ENCODE results near the gene ROR2. TPM values are rescaled to one million over a fixed set of nuclear protein-coding genes. Genes with fewer than 3 reads are reported as not detected.

Gene ROR2
- total RNA-seq, 6 experiments from 2014 or later = 0.09 TPM; not detected in 5

GRCh38 chr9:91825866-91826265 is 124.2 kb downstream of the ROR2 start:
- TF ChIP-seq CTCF (IDR thresholded peaks at IDR 0.05) = no peak
- Mint-ChIP-seq H3K27me3 (ENCODE audit: insufficient read depth) (peaks cover 41% of the 10 kb centered on the region), H3K36me3 (ENCODE audit: low read depth) (no peaks in the 10 kb centered on the region), H3K4me1 (ENCODE audit: low read depth) (no peaks in the 10 kb centered on the region), H3K4me3 (no peak overlapping the region), H3K9me3 (no peaks in the 10 kb centered on the region), H3K27ac (no peak overlapping the region)
- no peak for DNase-seq

GRCh38 chr9:91825422-91825821 is 124.6 kb downstream of the ROR2 start:
- TF ChIP-seq CTCF (IDR thresholded peaks at IDR 0.05) = no peak
- no peak overlapping the region for H3K27ac Mint-ChIP-seq
- no peak for DNase-seq

GRCh38 chr9:91824601-91825305 is 125.3 kb downstream of the ROR2 start:
- Mint-ChIP-seq H3K4me1 (ENCODE audit: low read depth) (no peaks in the 10 kb centered on the region), H3K27me3 (ENCODE audit: insufficient read depth) (peaks cover 34% of the 10 kb centered on the region), H3K4me3 (no peak overlapping the region), H3K9me3 (no peaks in the 10 kb centered on the region), H3K27ac (no peak overlapping the region), H3K36me3 (ENCODE audit: low read depth) (no peaks in the 10 kb centered on the region)
- no peak for DNase-seq
- TF ChIP-seq CTCF (IDR thresholded peaks at IDR 0.05) = no peak

More at GRCh38 chr9:91825422-91825821, 124.6 kb downstream of the ROR2 start:
- Mint-ChIP-seq H3K27me3 (ENCODE audit: insufficient read depth) (peaks cover 39% of the 10 kb centered on the region), H3K36me3 (ENCODE audit: low read depth) (no peaks in the 10 kb centered on the region), H3K9me3 (no peaks in the 10 kb centered on the region), H3K4me1 (ENCODE audit: low read depth) (no peaks in the 10 kb centered on the region), H3K4me3 (no peak overlapping the region)

GRCh38 chr9:91824151-91824550 is 125.9 kb downstream of the ROR2 start:
- no peak for DNase-seq
- TF ChIP-seq CTCF (IDR thresholded peaks at IDR 0.05) = no peak
- no peaks in the 10 kb centered on the region for H3K9me3 Mint-ChIP-seq
- H3K36me3 Mint-ChIP-seq (ENCODE audit: low read depth) = no peaks in the 10 kb centered on the region
- H3K4me3 Mint-ChIP-seq = no peak overlapping the region
- H3K27ac Mint-ChIP-seq = no peak overlapping the region
- no peaks in the 10 kb centered on the region for H3K4me1 Mint-ChIP-seq (ENCODE audit: low read depth)
- peaks cover 33% of the 10 kb centered on the region for H3K27me3 Mint-ChIP-seq (ENCODE audit: insufficient read depth)

GRCh38 chr9:91820949-91821880 is 128.8 kb downstream of the ROR2 start:
- H3K27me3 Mint-ChIP-seq (ENCODE audit: insufficient read depth) = peaks cover 23% of the 10 kb centered on the region
- TF ChIP-seq CTCF (IDR thresholded peaks at IDR 0.05) = no peak
- H3K4me3 Mint-ChIP-seq = no peak overlapping the region
- H3K4me1 Mint-ChIP-seq (ENCODE audit: low read depth) = no peaks in the 10 kb centered on the region
- no peaks in the 10 kb centered on the region for H3K9me3 Mint-ChIP-seq
- H3K36me3 Mint-ChIP-seq (ENCODE audit: low read depth) = no peaks in the 10 kb centered on the region
- no peak overlapping the region for H3K27ac Mint-ChIP-seq
- no peak for DNase-seq

All from HFFc6 (cell line).